ENCODE results near the gene FAM13A.

GRCh38 chr4:88868510-88868909 is 188.5 kb downstream of the FAM13A start:
- TF ChIP-seq POLR2AphosphoS5 (IDR thresholded peaks at IDR 0.05) = no peak
- no peak for TF ChIP-seq CTCF (IDR thresholded peaks at IDR 0.05)
- TF ChIP-seq POLR2A (IDR thresholded peaks at IDR 0.05) = no peak

All from suprapubic skin (tissue), 4 donors.